Lower leg skin (tissue), 4 donors: ENCODE data around the gene GPRASP3. TPM values are rescaled to one million over a fixed set of nuclear protein-coding genes. Genes with fewer than 3 reads are reported as not detected.
A peak's percentile ranks its signal among the peaks of the same experiment; 100 is the strongest.
"Not testable (repeated sequence)": the region's sequence is repeated elsewhere in the genome, so short reads cannot be mapped to it uniquely, and the experiment has no call there.

Experiments used
- DNase-seq, 2 donors: peaks; one replicate each; pipeline ENCODE4 v3.0.0-alpha.2; 2019; ENCODE audit warnings: low spot score in 2 of 2
- H3K4me3 ChIP-seq: fragments of 200-600 bp; sonication (generic); 2 replicates; pipeline ENCODE4 v1.5.1; 2017; ENCODE audit warnings: mild to moderate bottlenecking, low read depth; ENCODE audit not compliant: poor library complexity, severe bottlenecking
- POLR2A ChIP-seq, 2 donors: fragments of 450-650 bp; IDR thresholded peaks; one replicate each; pipeline ENCODE4 v1.6.1; 2016 to 2017; ENCODE audit warnings: antibody characterized with exemption in 2 of 2, mild to moderate bottlenecking in 1 of 2, moderate library complexity in 1 of 2
- WGBS, 2 donors: methylation state at CpG; one replicate each; pipeline ENCODE4 v1.1.5; 2018; 5-methylcytosine and 5-hydroxymethylcytosine counted together
- intact Hi-C: fragments of 100-400 bp; cut with DNase I; formaldehyde crosslinking; loops from one replicate; pipeline ENCODE4 v1.15.0; 2023; ENCODE audit warnings: low total_unique reads
- total RNA-seq, 4 donors: library from RNA; depleted of rRNA; stranded (reverse); fragments of >200 nt; gene quantifications; one replicate each; pipeline ENCODE4 v1.1.0, GENCODE V29; 2016
- TF ChIP-seq, protein P1 (sequence below), 3 donors: fragments of 450-650 bp; IDR thresholded peaks; one replicate each; pipeline ENCODE4 v1.5.1; 2016; ENCODE audit warnings: antibody characterized with exemption in 3 of 3, mild to moderate bottlenecking in 3 of 3, moderate library complexity in 2 of 3

The GPRASP3 gene
- total RNA-seq, 4 donors from 2014 or later = 2.6 to 3.8 (median 3.1) TPM

DNA sequence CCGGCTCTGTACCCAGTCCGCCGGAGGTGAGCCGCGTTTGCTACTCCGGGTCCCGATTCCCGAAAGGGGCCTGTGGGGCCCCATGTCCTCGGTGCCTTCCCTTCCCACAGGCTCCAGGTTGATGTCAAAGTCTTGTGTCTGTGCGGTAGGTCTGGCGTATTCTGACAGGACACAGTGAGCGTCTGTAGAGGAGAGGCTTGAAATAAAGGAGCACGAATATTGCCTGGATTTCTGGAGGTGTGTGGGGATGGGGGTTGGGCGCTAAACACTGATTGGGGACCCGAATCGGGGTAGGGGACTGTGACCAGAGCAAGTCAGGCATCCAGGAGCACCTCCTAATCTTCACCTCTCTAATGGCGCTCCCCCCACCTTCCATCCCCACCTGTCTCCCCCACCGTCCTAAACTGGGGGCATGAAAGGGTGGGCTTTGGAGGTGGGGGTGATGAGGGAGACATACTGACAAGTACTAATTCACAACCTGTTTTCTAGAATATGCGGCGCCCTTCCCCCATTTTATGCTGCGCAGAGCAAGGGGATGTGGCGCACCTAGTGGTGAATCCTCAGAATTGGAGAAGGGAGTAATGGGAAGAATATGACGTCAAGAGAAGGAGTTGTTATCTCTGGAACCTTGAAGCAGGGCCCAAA is 7.4 kb upstream of the GPRASP3 start:
- TF ChIP-seq, protein P1, sequence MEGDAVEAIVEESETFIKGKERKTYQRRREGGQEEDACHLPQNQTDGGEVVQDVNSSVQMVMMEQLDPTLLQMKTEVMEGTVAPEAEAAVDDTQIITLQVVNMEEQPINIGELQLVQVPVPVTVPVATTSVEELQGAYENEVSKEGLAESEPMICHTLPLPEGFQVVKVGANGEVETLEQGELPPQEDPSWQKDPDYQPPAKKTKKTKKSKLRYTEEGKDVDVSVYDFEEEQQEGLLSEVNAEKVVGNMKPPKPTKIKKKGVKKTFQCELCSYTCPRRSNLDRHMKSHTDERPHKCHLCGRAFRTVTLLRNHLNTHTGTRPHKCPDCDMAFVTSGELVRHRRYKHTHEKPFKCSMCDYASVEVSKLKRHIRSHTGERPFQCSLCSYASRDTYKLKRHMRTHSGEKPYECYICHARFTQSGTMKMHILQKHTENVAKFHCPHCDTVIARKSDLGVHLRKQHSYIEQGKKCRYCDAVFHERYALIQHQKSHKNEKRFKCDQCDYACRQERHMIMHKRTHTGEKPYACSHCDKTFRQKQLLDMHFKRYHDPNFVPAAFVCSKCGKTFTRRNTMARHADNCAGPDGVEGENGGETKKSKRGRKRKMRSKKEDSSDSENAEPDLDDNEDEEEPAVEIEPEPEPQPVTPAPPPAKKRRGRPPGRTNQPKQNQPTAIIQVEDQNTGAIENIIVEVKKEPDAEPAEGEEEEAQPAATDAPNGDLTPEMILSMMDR (IDR thresholded peaks at IDR 0.05) = no peak
- TF ChIP-seq POLR2A (IDR thresholded peaks at IDR 0.05) = no peak
- intact Hi-C loops = no loop called here
- DNase-seq = peak; percentile 43 to 88
- 0 to 39% methylated on average over 19 to 23 of the region's 23 CpGs for WGBS, 2 donors
- peak overlapping the region; percentile 42 for H3K4me3 ChIP-seq

DNA sequence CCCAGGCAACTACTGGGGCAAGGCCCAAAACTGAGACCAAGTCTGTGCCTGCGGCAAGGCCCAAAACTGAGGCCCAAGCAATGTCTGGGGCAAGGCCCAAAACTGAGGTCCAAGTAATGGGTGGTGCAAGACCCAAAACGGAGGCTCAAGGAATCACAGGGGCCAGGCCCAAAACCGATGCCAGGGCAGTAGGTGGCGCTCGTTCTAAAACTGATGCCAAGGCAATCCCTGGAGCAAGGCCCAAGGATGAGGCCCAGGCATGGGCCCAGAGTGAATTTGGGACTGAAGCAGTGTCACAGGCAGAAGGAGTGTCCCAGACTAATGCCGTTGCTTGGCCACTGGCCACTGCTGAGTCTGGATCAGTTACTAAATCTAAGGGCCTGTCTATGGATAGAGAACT is 5.5 kb upstream of the GPRASP3 start:
- no peak for DNase-seq
- intact Hi-C loops = no loop called here
- no peak for TF ChIP-seq POLR2A (IDR thresholded peaks at IDR 0.05)
- TF ChIP-seq, protein P1 (IDR thresholded peaks at IDR 0.05) = no peak
- H3K4me3 ChIP-seq = no peak overlapping the region
- 77 to 82% methylated on average over 6 of the region's 6 CpGs for WGBS, 2 donors

DNA sequence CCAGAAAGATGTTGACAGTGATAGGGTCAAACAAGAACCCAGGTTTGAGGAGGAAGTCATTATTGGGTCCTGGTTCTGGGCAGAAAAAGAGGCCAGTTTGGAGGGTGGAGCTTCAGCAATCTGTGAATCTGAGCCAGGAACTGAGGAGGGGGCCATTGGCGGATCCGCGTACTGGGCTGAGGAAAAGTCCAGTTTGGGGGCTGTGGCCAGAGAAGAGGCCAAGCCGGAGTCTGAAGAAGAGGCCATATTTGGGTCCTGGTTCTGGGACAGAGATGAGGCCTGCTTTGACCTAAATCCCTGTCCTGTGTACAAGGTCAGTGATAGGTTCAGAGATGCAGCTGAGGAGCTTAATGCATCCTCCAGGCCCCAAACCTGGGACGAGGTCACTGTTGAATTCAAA is 4.6 kb upstream of the GPRASP3 start:
- intact Hi-C loops = no loop called here
- TF ChIP-seq, protein P1 (IDR thresholded peaks at IDR 0.05) = no peak
- TF ChIP-seq POLR2A (IDR thresholded peaks at IDR 0.05) = no peak
- WGBS, 2 donors = 92 to 100% methylated on average over 4 to 5 of the region's 5 CpGs
- H3K4me3 ChIP-seq = no peak overlapping the region
- peak in 1 of 2 donors; percentile 73 for DNase-seq

DNA sequence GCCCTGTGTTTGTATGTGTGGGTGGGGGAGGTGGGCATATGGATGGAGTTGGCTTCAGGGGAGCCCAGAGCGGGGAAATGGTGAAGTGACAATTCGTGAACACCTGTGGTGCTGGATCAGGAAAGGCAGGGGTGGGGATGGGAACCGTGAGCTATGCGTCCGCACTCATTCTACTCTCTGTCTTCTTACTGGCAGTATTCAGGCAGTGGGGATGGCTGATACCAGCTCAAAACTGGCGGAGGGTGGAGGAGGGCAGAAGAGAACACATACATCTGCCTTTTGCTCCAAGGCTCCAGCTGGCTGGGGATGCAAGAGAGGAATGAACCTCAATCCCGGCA is 595 bp downstream of the GPRASP3 start:
- WGBS, 2 donors = 29 to 50% methylated on average over 7 of the region's 7 CpGs
- intact Hi-C loops, H3K4me3 ChIP-seq, DNase-seq: not testable (repeated sequence)

DNA sequence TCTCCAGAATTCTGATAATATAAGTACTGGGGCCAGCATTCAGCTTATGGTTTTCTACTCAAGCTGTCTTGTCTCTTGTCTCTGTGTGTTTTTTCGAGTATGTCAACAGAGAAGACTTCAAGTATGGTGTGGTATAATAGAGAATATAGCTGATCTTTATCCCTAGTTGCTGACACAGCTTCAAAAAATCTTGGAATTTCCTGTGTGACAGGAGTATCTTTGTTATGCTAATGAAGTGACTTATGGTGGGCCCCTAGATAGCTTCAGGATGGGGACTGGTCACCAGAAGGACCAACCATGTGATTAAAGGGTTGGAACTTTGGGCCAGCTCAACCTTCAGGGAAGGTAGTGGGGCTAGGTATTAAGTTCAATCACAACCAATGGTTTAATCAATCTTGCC is 2.9 kb downstream of the GPRASP3 start:
- WGBS, 2 donors = 59 to 100% methylated on average over 1 of the region's 1 CpG
- intact Hi-C loops = no loop called here
- no peak overlapping the region for H3K4me3 ChIP-seq
- no peak for DNase-seq
- TF ChIP-seq, protein P1 (IDR thresholded peaks at IDR 0.05) = no peak
- TF ChIP-seq POLR2A (IDR thresholded peaks at IDR 0.05) = no peak

DNA sequence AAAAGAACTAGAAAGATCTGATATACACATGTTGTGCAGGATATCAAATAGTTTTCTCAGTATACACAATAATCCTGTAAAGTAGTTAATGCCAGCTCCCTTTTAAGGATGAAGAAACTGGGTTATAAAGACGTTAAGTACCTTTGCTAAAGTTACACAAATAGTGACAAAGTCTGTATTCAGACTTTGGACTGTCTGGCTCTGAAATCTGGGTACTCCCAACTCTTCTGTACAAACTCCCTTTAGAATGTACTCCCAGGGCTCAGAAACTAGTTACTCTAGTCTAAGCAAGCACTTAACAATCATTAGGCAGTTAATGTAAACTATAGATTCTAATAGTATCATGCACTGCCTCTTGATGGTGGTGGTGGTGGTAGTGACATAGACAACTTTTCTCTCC is 7.2 kb downstream of the GPRASP3 start:
- WGBS, 2 donors = 54 to 100% methylated on average over 1 of the region's 1 CpG
- no peak for DNase-seq
- intact Hi-C loops = no loop called here
- TF ChIP-seq, protein P1 (IDR thresholded peaks at IDR 0.05) = no peak
- TF ChIP-seq POLR2A (IDR thresholded peaks at IDR 0.05) = no peak
- no peak overlapping the region for H3K4me3 ChIP-seq
